Hepatocyte (in vitro differentiated cells): ENCODE data around the gene NTF3. TPM values are rescaled to one million over a fixed set of nuclear protein-coding genes. Genes with fewer than 3 reads are reported as not detected.

Source experiments
- DNase-seq: peaks from one replicate; pipeline ENCODE4 v3.0.0-alpha.2; 2016; ENCODE audit warnings: low spot score
- H2AFZ ChIP-seq: fragments of 200-600 bp; sonication (generic); 2 replicates; pipeline ENCODE4 v1.6.0; 2016; ENCODE audit warnings: antibody characterized with exemption, mild to moderate bottlenecking
- H3K27ac ChIP-seq: fragments of 200-600 bp; sonication (generic); 2 replicates; pipeline ENCODE4 v1.5.1; 2016; ENCODE audit warnings: mild to moderate bottlenecking
- H3K27me3 ChIP-seq: fragments of 200-600 bp; sonication (generic); 2 replicates; pipeline ENCODE4 v1.6.1; 2016
- H3K36me3 ChIP-seq: fragments of 200-600 bp; sonication (generic); replicated peaks from 2 replicates; pipeline ENCODE4 v1.5.1; 2016; ENCODE audit warnings: low read depth; ENCODE audit not compliant: insufficient read depth
- H3K4me1 ChIP-seq: fragments of 200-600 bp; sonication (generic); 2 replicates; pipeline ENCODE4 v1.5.1; 2016; ENCODE audit warnings: mild to moderate bottlenecking, moderate library complexity; ENCODE audit not compliant: insufficient read depth
- H3K4me2 ChIP-seq: fragments of 200-600 bp; sonication (generic); 2 replicates; pipeline ENCODE4 v1.6.0; 2016
- H3K4me3 ChIP-seq: fragments of 200-600 bp; sonication (generic); 2 replicates; pipeline ENCODE4 v1.5.1; 2016; ENCODE audit warnings: mild to moderate bottlenecking
- H3K79me2 ChIP-seq: fragments of 200-600 bp; sonication (generic); 2 replicates; pipeline ENCODE4 v1.6.0; 2017; ENCODE audit warnings: mild to moderate bottlenecking
- H3K9me2 ChIP-seq: fragments of 200-600 bp; sonication (generic); replicated peaks from 2 replicates; pipeline ENCODE4 v1.6.0; 2017; ENCODE audit warnings: mild to moderate bottlenecking; ENCODE audit not compliant: insufficient read depth
- H3K9me3 ChIP-seq: fragments of 200-600 bp; sonication (generic); 2 replicates; pipeline ENCODE4 v1.5.1; 2016; ENCODE audit warnings: low read depth, mild to moderate bottlenecking
- H4K20me1 ChIP-seq: fragments of 200-600 bp; sonication (generic); 2 replicates; pipeline ENCODE4 v1.6.0; 2016; ENCODE audit warnings: mild to moderate bottlenecking; ENCODE audit not compliant: insufficient read depth, poor library complexity, severe bottlenecking
- EZH2 ChIP-seq: fragments of 200-600 bp; sonication (generic); IDR thresholded peaks from 2 replicates; pipeline ENCODE4 v1.6.1; 2016; ENCODE audit warnings: antibody characterized with exemption, mild to moderate bottlenecking, borderline replicate concordance
- EZH2phosphoT487 ChIP-seq: fragments of 200-600 bp; sonication (generic); IDR thresholded peaks from one replicate; pipeline ENCODE4 v1.6.1; 2018; ENCODE audit warnings: antibody characterized with exemption, mild to moderate bottlenecking, low read depth, moderate library complexity; ENCODE audit not compliant: unreplicated experiment, severe bottlenecking
- WGBS: methylation state at CpG from one replicate; pipeline ENCODE4 v1.1.6; 2016; ENCODE audit warnings: low lambda C conversion rate; ENCODE audit errors: missing lambda C conversion rate; 5-methylcytosine and 5-hydroxymethylcytosine counted together
- polyA plus RNA-seq: library from polyadenylated mRNA; unstranded; fragments of >200 nt; fragmentation: Nextera tagmentation; extraction: Ambion mirVana; gene quantifications from 2 replicates; pipeline ENCODE4 v1.2.1, GENCODE V29; 2016
- total RNA-seq: library from RNA; depleted of rRNA; stranded (reverse); fragments of >200 nt; gene quantifications from 2 replicates; pipeline ENCODE4 v1.2.3, GENCODE V29; 2014
- TF ChIP-seq, protein P1 (sequence below): fragments of 200-600 bp; sonication (generic); IDR thresholded peaks from 2 replicates; pipeline ENCODE4 v1.5.1; 2016; ENCODE audit warnings: antibody characterized with exemption, mild to moderate bottlenecking; ENCODE audit not compliant: poor library complexity

NTF3 gene
- total and polyA plus RNA-seq, 2 experiments from 2014 or later = 5.0 to 7.1 TPM

DNA sequence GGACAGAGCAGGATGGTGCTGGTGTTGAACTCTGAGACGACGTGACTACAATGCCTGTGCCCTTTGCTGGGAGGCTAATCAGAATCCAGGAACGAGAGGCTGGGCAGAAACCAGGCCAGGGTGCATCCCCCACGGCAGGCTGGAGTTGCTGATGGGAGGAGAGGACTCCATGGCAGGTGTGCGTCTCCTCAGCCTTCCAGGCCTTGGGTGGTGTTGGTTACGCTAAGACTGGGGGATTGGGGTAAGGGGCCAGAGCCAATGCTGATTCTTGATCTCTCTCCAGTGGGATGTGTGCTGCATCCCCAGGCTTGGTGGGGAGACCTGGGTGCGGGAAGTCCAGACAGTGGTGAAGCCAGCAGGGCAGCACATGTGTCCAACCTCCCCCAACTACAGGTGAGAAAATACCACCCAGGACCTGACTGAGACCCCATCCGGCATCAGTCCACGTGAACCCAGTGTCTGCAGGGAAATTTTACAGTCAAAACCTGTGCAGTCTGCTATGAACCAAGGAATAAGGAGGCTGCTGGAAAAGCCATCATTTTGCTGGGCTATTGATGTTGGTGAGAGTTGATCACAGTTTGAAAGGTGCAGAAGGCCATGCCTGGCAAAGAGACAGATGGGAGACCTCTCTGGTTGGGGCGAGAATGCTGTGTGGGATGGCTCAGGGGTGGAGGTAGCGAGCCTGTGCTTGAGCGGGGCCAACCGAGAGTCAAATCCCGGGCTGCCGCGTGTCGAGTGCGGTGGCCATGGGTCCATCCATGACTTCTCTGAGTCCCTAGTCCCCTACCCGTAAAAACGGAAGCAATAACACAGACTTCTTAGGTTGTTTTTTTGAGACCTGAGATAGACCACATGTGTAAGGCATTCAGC, 89.8 kb downstream of the NTF3 start:
- no peaks in the 10 kb centered on the region for H3K9me2 ChIP-seq
- no peaks in the 10 kb centered on the region for H4K20me1 ChIP-seq
- DNase-seq = no peak
- no peaks in the 10 kb centered on the region for H3K9me3 ChIP-seq
- H2AFZ ChIP-seq = no peak overlapping the region
- no peaks in the 10 kb centered on the region for H3K36me3 ChIP-seq
- H3K4me2 ChIP-seq = no peak overlapping the region
- peaks cover 3% of the 10 kb centered on the region for H3K4me1 ChIP-seq
- no peak overlapping the region for H3K27ac ChIP-seq
- TF ChIP-seq EZH2 (no peak), EZH2phosphoT487 (no peak)
- TF ChIP-seq, protein P1, sequence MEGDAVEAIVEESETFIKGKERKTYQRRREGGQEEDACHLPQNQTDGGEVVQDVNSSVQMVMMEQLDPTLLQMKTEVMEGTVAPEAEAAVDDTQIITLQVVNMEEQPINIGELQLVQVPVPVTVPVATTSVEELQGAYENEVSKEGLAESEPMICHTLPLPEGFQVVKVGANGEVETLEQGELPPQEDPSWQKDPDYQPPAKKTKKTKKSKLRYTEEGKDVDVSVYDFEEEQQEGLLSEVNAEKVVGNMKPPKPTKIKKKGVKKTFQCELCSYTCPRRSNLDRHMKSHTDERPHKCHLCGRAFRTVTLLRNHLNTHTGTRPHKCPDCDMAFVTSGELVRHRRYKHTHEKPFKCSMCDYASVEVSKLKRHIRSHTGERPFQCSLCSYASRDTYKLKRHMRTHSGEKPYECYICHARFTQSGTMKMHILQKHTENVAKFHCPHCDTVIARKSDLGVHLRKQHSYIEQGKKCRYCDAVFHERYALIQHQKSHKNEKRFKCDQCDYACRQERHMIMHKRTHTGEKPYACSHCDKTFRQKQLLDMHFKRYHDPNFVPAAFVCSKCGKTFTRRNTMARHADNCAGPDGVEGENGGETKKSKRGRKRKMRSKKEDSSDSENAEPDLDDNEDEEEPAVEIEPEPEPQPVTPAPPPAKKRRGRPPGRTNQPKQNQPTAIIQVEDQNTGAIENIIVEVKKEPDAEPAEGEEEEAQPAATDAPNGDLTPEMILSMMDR = no peak
- no peak overlapping the region for H3K4me3 ChIP-seq
- WGBS = 93% methylated on average over 20 of the region's 20 CpGs
- no peaks in the 10 kb centered on the region for H3K79me2 ChIP-seq
- H3K27me3 ChIP-seq = no peaks in the 10 kb centered on the region

DNA sequence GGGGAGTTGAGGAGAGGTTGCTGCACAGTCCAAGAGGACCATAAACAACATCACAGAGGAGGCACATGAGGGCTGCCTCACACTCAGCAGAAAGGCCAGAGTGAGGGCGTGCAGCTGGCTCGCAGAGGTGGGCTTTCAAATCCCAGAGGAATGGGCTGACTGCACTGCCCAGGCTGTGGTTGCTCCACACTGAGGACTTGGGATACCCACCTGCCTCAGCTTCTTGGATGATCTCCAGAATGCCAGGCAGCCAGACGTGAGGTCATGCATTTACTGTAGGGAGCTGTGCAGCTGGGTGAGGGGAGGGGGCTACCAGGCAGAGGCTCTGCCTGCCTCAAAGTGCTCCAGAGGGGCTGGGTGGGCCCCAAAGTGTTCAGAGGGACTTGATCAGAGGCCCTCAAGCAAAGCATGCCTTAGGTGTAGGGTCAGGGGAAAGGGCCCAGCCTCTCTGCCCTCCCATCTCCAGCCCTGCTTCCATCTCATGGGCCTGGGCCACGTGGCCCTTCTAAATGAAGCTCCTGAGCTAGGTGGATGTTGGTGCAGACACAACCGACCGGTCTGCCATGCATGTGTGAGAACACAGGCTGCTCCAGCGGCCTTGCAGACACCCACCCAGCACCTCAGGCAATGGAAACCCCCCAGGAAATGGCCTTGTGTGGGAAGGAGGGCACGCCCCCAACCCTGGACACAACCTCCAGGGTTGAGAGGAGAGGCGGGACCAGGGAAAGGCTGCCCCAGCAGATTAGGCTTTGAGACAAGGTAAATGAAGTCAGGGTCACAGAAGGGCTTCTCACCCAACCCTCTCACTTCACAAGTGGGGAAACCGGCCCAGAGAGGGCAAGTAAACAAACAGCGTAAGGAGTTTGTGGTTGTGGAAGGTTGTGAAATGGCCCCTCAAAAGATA, 90.8 kb downstream of the NTF3 start:
- no peak overlapping the region for H2AFZ ChIP-seq
- H3K27me3 ChIP-seq = no peaks in the 10 kb centered on the region
- no peak overlapping the region for H3K4me2 ChIP-seq
- no peak overlapping the region for H3K4me3 ChIP-seq
- DNase-seq = no peak
- H3K9me3 ChIP-seq = no peaks in the 10 kb centered on the region
- no peaks in the 10 kb centered on the region for H3K9me2 ChIP-seq
- TF ChIP-seq EZH2phosphoT487 (no peak), EZH2 (no peak)
- TF ChIP-seq, protein P1 = no peak
- no peaks in the 10 kb centered on the region for H3K79me2 ChIP-seq
- WGBS = 86% methylated on average over 11 of the region's 11 CpGs
- no peaks in the 10 kb centered on the region for H3K36me3 ChIP-seq
- H3K4me1 ChIP-seq = no peaks in the 10 kb centered on the region
- no peaks in the 10 kb centered on the region for H4K20me1 ChIP-seq
- no peak overlapping the region for H3K27ac ChIP-seq

DNA sequence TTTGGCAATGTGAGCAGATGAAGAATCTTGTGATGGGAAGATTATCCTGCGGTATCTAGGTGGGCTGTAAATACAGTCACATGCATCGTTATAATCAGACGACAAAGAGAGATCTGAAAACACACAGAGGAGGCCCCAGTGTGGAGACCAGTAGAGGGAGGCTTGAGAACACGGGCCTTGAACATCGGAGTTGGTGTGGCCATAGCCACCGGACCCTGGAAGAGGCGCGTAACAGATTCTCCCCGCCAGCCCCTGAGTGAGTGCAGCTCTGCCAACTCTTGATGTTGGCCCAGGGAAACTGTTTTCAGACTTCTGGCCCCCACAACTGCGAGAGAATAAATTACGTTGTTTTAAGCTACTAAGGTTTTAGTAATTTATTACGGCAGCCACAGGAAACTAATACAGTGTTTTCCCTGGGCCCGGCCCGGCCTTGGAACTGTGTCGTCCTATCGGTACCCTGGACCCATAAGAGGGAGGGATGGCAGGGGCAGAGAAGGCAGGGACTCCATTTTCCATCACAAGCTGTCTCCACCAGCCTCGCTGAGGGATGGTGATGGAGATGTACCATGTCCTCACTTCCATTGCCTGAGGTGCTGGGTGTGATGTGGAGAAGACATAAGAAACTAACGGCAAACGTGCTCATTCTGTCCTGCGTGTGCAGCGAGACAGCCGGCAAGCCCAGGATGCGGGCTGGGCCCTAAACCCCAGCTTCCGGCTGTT, 91.6 kb downstream of the NTF3 start:
- Histone ChIP-seq H3K4me2 (no peak overlapping the region), H3K4me1 (no peaks in the 10 kb centered on the region), H3K36me3 (no peaks in the 10 kb centered on the region), H2AFZ (no peak overlapping the region), H3K9me2 (no peaks in the 10 kb centered on the region), H3K27ac (no peak overlapping the region), H4K20me1 (no peaks in the 10 kb centered on the region), H3K27me3 (no peaks in the 10 kb centered on the region), H3K9me3 (no peaks in the 10 kb centered on the region), H3K79me2 (no peaks in the 10 kb centered on the region), H3K4me3 (no peak overlapping the region)
- TF ChIP-seq, protein P1 = no peak
- TF ChIP-seq EZH2phosphoT487 (no peak), EZH2 (no peak)
- no peak for DNase-seq
- 89% methylated on average over 24 of the region's 24 CpGs for WGBS
